GM19463 (cell line): ENCODE results near the gene MYL10.
"Not testable (repeated sequence)": the region's sequence is repeated elsewhere in the genome, so short reads cannot be mapped to it uniquely, and the experiment has no call there.

Source experiments
- ATAC-seq: cut with Tn5 transposase; IDR thresholded peaks from one replicate; pipeline ENCODE4 v1.9.1; 2021; ENCODE audit warnings: mild to moderate bottlenecking, moderate library complexity; ENCODE audit not compliant: unreplicated experiment

The MYL10 gene

GRCh38 chr7:101620991-101621390 is 8.1 kb downstream of the MYL10 start:
- ATAC-seq: no peak

- no peak for ATAC-seq
These were observed 8.7 kb downstream of the MYL10 start for GRCh38 chr7:101620395-101620794.

GRCh38 chr7:101618916-101619315 is 10.2 kb downstream of the MYL10 start:
- ATAC-seq: no peak

- no peak for ATAC-seq
These were observed 10.8 kb downstream of the MYL10 start for GRCh38 chr7:101618207-101618839.

GRCh38 chr7:101617451-101618206 is 11.5 kb downstream of the MYL10 start:
- ATAC-seq: no peak

- ATAC-seq: no peak
These were observed 13.7 kb downstream of the MYL10 start for GRCh38 chr7:101615446-101615845.

GRCh38 chr7:101614939-101615302 is 14.2 kb downstream of the MYL10 start:
- ATAC-seq: no peak

- no peak for ATAC-seq
These were observed 14.8 kb downstream of the MYL10 start for GRCh38 chr7:101614098-101614938.

GRCh38 chr7:101612885-101613515 is 16.1 kb downstream of the MYL10 start:
- no peak for ATAC-seq

GRCh38 chr7:101608772-101609713 is 20.1 kb downstream of the MYL10 start:
- no peak for ATAC-seq

- no peak for ATAC-seq
These were observed 22.6 kb downstream of the MYL10 start for GRCh38 chr7:101606498-101606923.

GRCh38 chr7:101605611-101606497 is 23.2 kb downstream of the MYL10 start:
- ATAC-seq: no peak

- ATAC-seq: not testable (repeated sequence)
These were observed 24.2 kb downstream of the MYL10 start for GRCh38 chr7:101604934-101605332.

GRCh38 chr7:101604331-101604933 is 24.7 kb downstream of the MYL10 start:
- ATAC-seq: no peak

- ATAC-seq: peak; percentile 47
These were observed 26.4 kb downstream of the MYL10 start for GRCh38 chr7:101602484-101603241.

GRCh38 chr7:101602082-101602481 is 27.0 kb downstream of the MYL10 start:
- no peak for ATAC-seq

- no peak for ATAC-seq
These were observed 29.3 kb downstream of the MYL10 start for GRCh38 chr7:101599787-101600186.
